ENCODE measurements around the gene FSTL5.

FSTL5 gene

GRCh38 chr4:161828061-161828460 is 335.7 kb downstream of the FSTL5 start:
- Histone ChIP-seq H3K4me3 (ENCODE audit: low read depth, low read length) (no peak overlapping the region), H3K9ac (ENCODE audit: low read depth, low read length) (no peak overlapping the region), H3K36me3 (ENCODE audit: control insufficient read depth, insufficient read depth, low read length) (no peaks in the 10 kb centered on the region), H3K27ac (ENCODE audit: low read depth, low read length) (no peak overlapping the region), H3K4me1 (ENCODE audit: control insufficient read depth, insufficient read depth, low read length) (no peaks in the 10 kb centered on the region), H3K9me3 (ENCODE audit: control insufficient read depth, insufficient read depth, low read length) (0 out of 2 replicates have a peak, but pooled peaks cover under 1% of the 10 kb centered on the region), H3K27me3 (ENCODE audit: control insufficient read depth, insufficient read depth, low read length) (no peaks in the 10 kb centered on the region)

GRCh38 chr4:161827013-161827412 is 336.8 kb downstream of the FSTL5 start:
- Histone ChIP-seq H3K27ac (ENCODE audit: low read depth, low read length) (no peak overlapping the region), H3K27me3 (ENCODE audit: control insufficient read depth, insufficient read depth, low read length) (no peaks in the 10 kb centered on the region), H3K9me3 (ENCODE audit: control insufficient read depth, insufficient read depth, low read length) (peaks cover 10% of the 10 kb centered on the region; the same call in 1 of the 2 replicates), H3K9ac (ENCODE audit: low read depth, low read length) (no peak overlapping the region), H3K36me3 (ENCODE audit: control insufficient read depth, insufficient read depth, low read length) (no peaks in the 10 kb centered on the region), H3K4me1 (ENCODE audit: control insufficient read depth, insufficient read depth, low read length) (no peaks in the 10 kb centered on the region), H3K4me3 (ENCODE audit: low read depth, low read length) (no peak overlapping the region)

- no peak overlapping the region for H3K27ac ChIP-seq (ENCODE audit: low read depth, low read length)
- H3K4me1 ChIP-seq (ENCODE audit: control insufficient read depth, insufficient read depth, low read length), result no peaks in the 10 kb centered on the region
- H3K36me3 ChIP-seq (ENCODE audit: control insufficient read depth, insufficient read depth, low read length), result no peaks in the 10 kb centered on the region
- H3K4me3 ChIP-seq (ENCODE audit: low read depth, low read length), result no peak overlapping the region
- peaks cover 10% of the 10 kb centered on the region; the same call in 1 of the 2 replicates for H3K9me3 ChIP-seq (ENCODE audit: control insufficient read depth, insufficient read depth, low read length)
- H3K9ac ChIP-seq (ENCODE audit: low read depth, low read length), result no peak overlapping the region
- H3K27me3 ChIP-seq (ENCODE audit: control insufficient read depth, insufficient read depth, low read length), result no peaks in the 10 kb centered on the region
These were observed 340.4 kb downstream of the FSTL5 start for GRCh38 chr4:161823450-161823849.

GRCh38 chr4:161822174-161822573 is 341.6 kb downstream of the FSTL5 start:
- H3K27me3 ChIP-seq (ENCODE audit: control insufficient read depth, insufficient read depth, low read length), result no peaks in the 10 kb centered on the region
- H3K36me3 ChIP-seq (ENCODE audit: control insufficient read depth, insufficient read depth, low read length), result no peaks in the 10 kb centered on the region
- H3K9me3 ChIP-seq (ENCODE audit: control insufficient read depth, insufficient read depth, low read length), result peaks cover 10% of the 10 kb centered on the region; the same call in 1 of the 2 replicates
- no peak overlapping the region for H3K9ac ChIP-seq (ENCODE audit: low read depth, low read length)
- no peaks in the 10 kb centered on the region for H3K4me1 ChIP-seq (ENCODE audit: control insufficient read depth, insufficient read depth, low read length)
- H3K27ac ChIP-seq (ENCODE audit: low read depth, low read length), result no peak overlapping the region
- no peak overlapping the region for H3K4me3 ChIP-seq (ENCODE audit: low read depth, low read length)

- Histone ChIP-seq H3K4me3 (ENCODE audit: low read depth, low read length) (no peak overlapping the region), H3K9ac (ENCODE audit: low read depth, low read length) (no peak overlapping the region), H3K9me3 (ENCODE audit: control insufficient read depth, insufficient read depth, low read length) (peaks cover 9% of the 10 kb centered on the region; the same call in 1 of the 2 replicates), H3K4me1 (ENCODE audit: control insufficient read depth, insufficient read depth, low read length) (no peaks in the 10 kb centered on the region), H3K27ac (ENCODE audit: low read depth, low read length) (no peak overlapping the region), H3K36me3 (ENCODE audit: control insufficient read depth, insufficient read depth, low read length) (no peaks in the 10 kb centered on the region), H3K27me3 (ENCODE audit: control insufficient read depth, insufficient read depth, low read length) (no peaks in the 10 kb centered on the region)
These were observed 345.9 kb downstream of the FSTL5 start for GRCh38 chr4:161817914-161818313.

- Histone ChIP-seq H3K9me3 (ENCODE audit: control insufficient read depth, insufficient read depth, low read length) (no peaks in the 10 kb centered on the region), H3K36me3 (ENCODE audit: control insufficient read depth, insufficient read depth, low read length) (no peaks in the 10 kb centered on the region), H3K4me1 (ENCODE audit: control insufficient read depth, insufficient read depth, low read length) (no peaks in the 10 kb centered on the region), H3K27me3 (ENCODE audit: control insufficient read depth, insufficient read depth, low read length) (no peaks in the 10 kb centered on the region), H3K4me3 (ENCODE audit: low read depth, low read length) (no peak overlapping the region), H3K9ac (ENCODE audit: low read depth, low read length) (no peak overlapping the region), H3K27ac (ENCODE audit: low read depth, low read length) (no peak overlapping the region)
These were observed 346.8 kb downstream of the FSTL5 start for GRCh38 chr4:161816958-161817357.

- H3K9ac ChIP-seq (ENCODE audit: low read depth, low read length), result no peak overlapping the region
- H3K27ac ChIP-seq (ENCODE audit: low read depth, low read length), result no peak overlapping the region
- H3K9me3 ChIP-seq (ENCODE audit: control insufficient read depth, insufficient read depth, low read length), result no peaks in the 10 kb centered on the region
- no peak overlapping the region for H3K4me3 ChIP-seq (ENCODE audit: low read depth, low read length)
- no peaks in the 10 kb centered on the region for H3K27me3 ChIP-seq (ENCODE audit: control insufficient read depth, insufficient read depth, low read length)
- no peaks in the 10 kb centered on the region for H3K4me1 ChIP-seq (ENCODE audit: control insufficient read depth, insufficient read depth, low read length)
- no peaks in the 10 kb centered on the region for H3K36me3 ChIP-seq (ENCODE audit: control insufficient read depth, insufficient read depth, low read length)
These were observed 348.0 kb downstream of the FSTL5 start for GRCh38 chr4:161815841-161816240.

- Histone ChIP-seq H3K36me3 (ENCODE audit: control insufficient read depth, insufficient read depth, low read length) (no peaks in the 10 kb centered on the region), H3K4me1 (ENCODE audit: control insufficient read depth, insufficient read depth, low read length) (no peaks in the 10 kb centered on the region), H3K9ac (ENCODE audit: low read depth, low read length) (no peak overlapping the region), H3K9me3 (ENCODE audit: control insufficient read depth, insufficient read depth, low read length) (no peaks in the 10 kb centered on the region), H3K27ac (ENCODE audit: low read depth, low read length) (no peak overlapping the region), H3K27me3 (ENCODE audit: control insufficient read depth, insufficient read depth, low read length) (no peaks in the 10 kb centered on the region), H3K4me3 (ENCODE audit: low read depth, low read length) (no peak overlapping the region)
These were observed 349.9 kb downstream of the FSTL5 start for GRCh38 chr4:161813889-161814288.

- Histone ChIP-seq H3K36me3 (ENCODE audit: control insufficient read depth, insufficient read depth, low read length) (no peaks in the 10 kb centered on the region), H3K9ac (ENCODE audit: low read depth, low read length) (no peak overlapping the region), H3K27ac (ENCODE audit: low read depth, low read length) (no peak overlapping the region)
These were observed 350.4 kb downstream of the FSTL5 start for GRCh38 chr4:161813389-161813788.

GRCh38 chr4:161803171-161803570 is 360.6 kb downstream of the FSTL5 start:
- H3K27me3 ChIP-seq (ENCODE audit: control insufficient read depth, insufficient read depth, low read length), result no peaks in the 10 kb centered on the region
- H3K9me3 ChIP-seq (ENCODE audit: control insufficient read depth, insufficient read depth, low read length), result no peaks in the 10 kb centered on the region
- no peaks in the 10 kb centered on the region for H3K36me3 ChIP-seq (ENCODE audit: control insufficient read depth, insufficient read depth, low read length)
- no peaks in the 10 kb centered on the region for H3K4me1 ChIP-seq (ENCODE audit: control insufficient read depth, insufficient read depth, low read length)
- no peak overlapping the region for H3K4me3 ChIP-seq (ENCODE audit: low read depth, low read length)
- H3K27ac ChIP-seq (ENCODE audit: low read depth, low read length), result no peak overlapping the region
- no peak overlapping the region for H3K9ac ChIP-seq (ENCODE audit: low read depth, low read length)

More at GRCh38 chr4:161813389-161813788, 350.4 kb downstream of the FSTL5 start:
- Histone ChIP-seq H3K27me3 (ENCODE audit: control insufficient read depth, insufficient read depth, low read length) (no peaks in the 10 kb centered on the region), H3K4me3 (ENCODE audit: low read depth, low read length) (no peak overlapping the region), H3K4me1 (ENCODE audit: control insufficient read depth, insufficient read depth, low read length) (no peaks in the 10 kb centered on the region), H3K9me3 (ENCODE audit: control insufficient read depth, insufficient read depth, low read length) (no peaks in the 10 kb centered on the region)

- no peak overlapping the region for H3K9ac ChIP-seq (ENCODE audit: low read depth, low read length)
- no peak overlapping the region for H3K4me3 ChIP-seq (ENCODE audit: low read depth, low read length)
- no peaks in the 10 kb centered on the region for H3K9me3 ChIP-seq (ENCODE audit: control insufficient read depth, insufficient read depth, low read length)
- H3K27me3 ChIP-seq (ENCODE audit: control insufficient read depth, insufficient read depth, low read length), result no peaks in the 10 kb centered on the region
- no peak overlapping the region for H3K27ac ChIP-seq (ENCODE audit: low read depth, low read length)
- H3K36me3 ChIP-seq (ENCODE audit: control insufficient read depth, insufficient read depth, low read length), result no peaks in the 10 kb centered on the region
- no peaks in the 10 kb centered on the region for H3K4me1 ChIP-seq (ENCODE audit: control insufficient read depth, insufficient read depth, low read length)
These were observed 364.1 kb downstream of the FSTL5 start for GRCh38 chr4:161799710-161800109.

- Histone ChIP-seq H3K9ac (ENCODE audit: low read depth, low read length) (no peak overlapping the region), H3K4me1 (ENCODE audit: control insufficient read depth, insufficient read depth, low read length) (no peaks in the 10 kb centered on the region), H3K4me3 (ENCODE audit: low read depth, low read length) (no peak overlapping the region), H3K36me3 (ENCODE audit: control insufficient read depth, insufficient read depth, low read length) (no peaks in the 10 kb centered on the region), H3K27ac (ENCODE audit: low read depth, low read length) (no peak overlapping the region), H3K9me3 (ENCODE audit: control insufficient read depth, insufficient read depth, low read length) (peaks cover 11% of the 10 kb centered on the region), H3K27me3 (ENCODE audit: control insufficient read depth, insufficient read depth, low read length) (no peaks in the 10 kb centered on the region)
These were observed 370.8 kb downstream of the FSTL5 start for GRCh38 chr4:161792991-161793390.
